GM23248 (cell line): ENCODE results near the gene SACS.

ENCODE experiments used
- EZH2 ChIP-seq: fragments of 200-600 bp; sonication (generic); IDR thresholded peaks from 2 replicates; pipeline ENCODE4 v1.6.1; 2018; ENCODE audit warnings: antibody characterized with exemption, mild to moderate bottlenecking; ENCODE audit not compliant: insufficient read depth, poor library complexity, severe bottlenecking
- EZH2phosphoT487 ChIP-seq: fragments of 200-600 bp; sonication (generic); IDR thresholded peaks from 2 replicates; pipeline ENCODE4 v1.6.1; 2018; ENCODE audit warnings: antibody characterized with exemption, moderate library complexity, mild to moderate bottlenecking, low read depth; ENCODE audit not compliant: insufficient read depth

DNA sequence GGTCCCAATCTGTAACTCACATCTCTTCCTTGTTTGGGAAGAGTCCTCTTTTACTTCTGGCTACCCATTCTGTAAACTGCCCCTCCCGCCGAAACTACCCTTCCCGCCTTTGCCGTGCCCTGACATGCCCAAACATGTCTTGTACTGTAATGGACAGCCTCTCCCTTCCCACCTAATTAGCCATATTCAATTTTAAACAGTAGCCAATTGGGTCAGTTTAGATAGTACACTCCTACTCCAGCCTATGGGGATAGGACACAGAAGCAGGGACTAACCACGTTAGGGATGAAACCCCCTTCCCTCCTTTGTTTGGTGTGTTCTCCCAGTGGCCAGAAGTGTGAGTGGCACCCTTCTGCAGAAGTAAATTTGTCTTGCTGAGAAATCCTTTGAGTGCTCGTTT is 34.2 kb downstream of the SACS start:
- TF ChIP-seq EZH2phosphoT487 = no peak
- TF ChIP-seq EZH2 = no peak
